ENCODE data around the gene BCAP29.

GRCh38 chr7:107652642-107653041 is 72.6 kb downstream of the BCAP29 start:
- TF ChIP-seq CTCF (IDR thresholded peaks at IDR 0.05; ENCODE audit: insufficient read depth, low read depth, low read length) = no peak
- TF ChIP-seq EZH2 (IDR thresholded peaks at IDR 0.05; ENCODE audit: insufficient read depth, low read length) = no peak

Measured in astrocyte (in vitro differentiated cells and primary cell).